Activated T-cell treated with anti-CD3 and anti-CD28 coated beads, Interleukin-2, amount 50 U/mL, for 24 hours (primary cell): ENCODE measurements around the gene EEFSEC.

Source experiments
- DNase-seq: peaks from one replicate; pipeline ENCODE4 v3.0.0-alpha.2; 2020
- H3K27ac Mint-ChIP-seq: 2 replicates; pipeline ENCODE4 v1.8.0; 2020; ENCODE audit warnings: mild to moderate bottlenecking, mixed read lengths
- H3K27me3 Mint-ChIP-seq: 2 replicates; pipeline ENCODE4 v1.8.0; 2020; ENCODE audit warnings: mixed read lengths
- H3K36me3 Mint-ChIP-seq: 2 replicates; pipeline ENCODE4 v1.8.0; 2020; ENCODE audit warnings: low read depth, mixed read lengths
- H3K4me1 Mint-ChIP-seq: 2 replicates; pipeline ENCODE4 v1.8.0; 2020; ENCODE audit warnings: low read depth, mixed read lengths
- H3K4me3 Mint-ChIP-seq: 2 replicates; pipeline ENCODE4 v1.8.0; 2020; ENCODE audit warnings: mild to moderate bottlenecking, moderate library complexity, mixed read lengths
- H3K9me3 Mint-ChIP-seq: 2 replicates; pipeline ENCODE4 v1.8.0; 2020; ENCODE audit warnings: mixed read lengths

Gene EEFSEC

GRCh38 chr3:128379367-128380160 lies 226.3 kb downstream of the EEFSEC start:
- Mint-ChIP-seq H3K4me1 (peaks cover 11% of the 10 kb centered on the region), H3K27me3 (no peaks in the 10 kb centered on the region), H3K27ac (no peak overlapping the region), H3K9me3 (no peaks in the 10 kb centered on the region), H3K4me3 (no peak overlapping the region), H3K36me3 (peaks cover 11% of the 10 kb centered on the region)
- DNase-seq: no peak

DNA sequence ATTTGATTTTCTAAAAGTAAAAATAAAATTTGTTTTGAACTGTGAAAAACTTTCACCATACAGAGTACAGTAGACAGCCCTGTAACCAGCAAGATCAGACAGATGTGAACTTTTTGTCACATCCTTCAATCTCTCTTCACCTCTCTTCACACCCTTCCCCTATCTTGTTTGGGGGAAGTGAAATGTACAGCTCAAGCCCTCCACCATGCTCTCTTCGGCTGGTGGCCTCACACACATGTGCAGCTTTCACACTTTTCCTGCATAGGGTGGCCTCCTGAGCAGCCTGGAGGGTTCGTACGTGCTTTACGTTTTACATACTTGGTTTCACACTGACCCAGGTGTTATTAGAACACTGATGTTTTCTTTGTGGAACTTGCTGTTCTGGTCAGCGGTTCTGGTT lies 227.0 kb downstream of the EEFSEC start:
- Mint-ChIP-seq H3K36me3 (peaks cover 11% of the 10 kb centered on the region), H3K9me3 (no peaks in the 10 kb centered on the region), H3K4me1 (peaks cover 11% of the 10 kb centered on the region), H3K4me3 (no peak overlapping the region), H3K27ac (peak overlapping the region; percentile 3), H3K27me3 (no peaks in the 10 kb centered on the region)
- no peak for DNase-seq

GRCh38 chr3:128380719-128381118 lies 227.4 kb downstream of the EEFSEC start:
- no peak overlapping the region for H3K4me3 Mint-ChIP-seq
- no peaks in the 10 kb centered on the region for H3K27me3 Mint-ChIP-seq

GRCh38 chr3:128381609-128382008 lies 228.3 kb downstream of the EEFSEC start:
- Mint-ChIP-seq H3K9me3 (no peaks in the 10 kb centered on the region), H3K4me1 (peaks cover 11% of the 10 kb centered on the region), H3K27me3 (no peaks in the 10 kb centered on the region), H3K27ac (no peak overlapping the region), H3K4me3 (no peak overlapping the region), H3K36me3 (peaks cover 15% of the 10 kb centered on the region)
- DNase-seq: no peak

More at GRCh38 chr3:128380719-128381118, 227.4 kb downstream of the EEFSEC start:
- no peak for DNase-seq
- Mint-ChIP-seq H3K4me1 (peaks cover 11% of the 10 kb centered on the region), H3K9me3 (no peaks in the 10 kb centered on the region), H3K27ac (no peak overlapping the region), H3K36me3 (peaks cover 13% of the 10 kb centered on the region)

- Mint-ChIP-seq H3K4me3 (no peak overlapping the region), H3K36me3 (peaks cover 16% of the 10 kb centered on the region), H3K27me3 (no peaks in the 10 kb centered on the region), H3K27ac (no peak overlapping the region), H3K9me3 (no peaks in the 10 kb centered on the region), H3K4me1 (peaks cover 11% of the 10 kb centered on the region)
- no peak for DNase-seq
Measured at GRCh38 chr3:128382221-128382807, 229.0 kb downstream of the EEFSEC start.

- DNase-seq: peak; percentile 79
- Mint-ChIP-seq H3K4me3 (no peak overlapping the region), H3K36me3 (peaks cover 10% of the 10 kb centered on the region), H3K4me1 (peaks cover 11% of the 10 kb centered on the region), H3K27ac (no peak overlapping the region), H3K27me3 (no peaks in the 10 kb centered on the region), H3K9me3 (no peaks in the 10 kb centered on the region)
Measured at GRCh38 chr3:128383316-128384235, 230.3 kb downstream of the EEFSEC start.

GRCh38 chr3:128385080-128385832 lies 232.0 kb downstream of the EEFSEC start:
- H3K9me3 Mint-ChIP-seq: no peaks in the 10 kb centered on the region
- peaks cover 11% of the 10 kb centered on the region for H3K4me1 Mint-ChIP-seq
- no peaks in the 10 kb centered on the region for H3K27me3 Mint-ChIP-seq
- no peak overlapping the region for H3K4me3 Mint-ChIP-seq
- peaks cover 10% of the 10 kb centered on the region for H3K36me3 Mint-ChIP-seq
- no peak overlapping the region for H3K27ac Mint-ChIP-seq
- no peak for DNase-seq

DNA sequence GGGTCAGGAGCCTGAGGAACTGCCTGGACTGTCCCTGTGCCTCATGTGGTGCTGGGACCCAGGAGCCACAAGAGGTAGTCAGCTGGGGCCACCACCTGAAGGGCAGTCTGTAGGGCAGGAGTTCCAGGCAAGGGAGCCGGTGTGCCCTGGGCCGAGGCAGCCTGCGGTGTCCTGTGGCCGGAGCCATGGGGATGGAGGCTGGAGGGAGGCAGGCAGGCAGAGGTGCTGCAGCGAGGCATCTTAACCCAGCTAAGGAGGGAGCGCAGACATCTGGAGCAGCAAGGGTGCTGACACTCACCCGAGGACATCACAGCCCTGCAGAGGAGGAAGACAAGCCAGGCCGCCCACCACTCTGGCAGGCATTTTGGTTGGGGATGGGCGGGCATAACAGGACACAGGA lies 235.7 kb downstream of the EEFSEC start:
- Mint-ChIP-seq H3K4me3 (no peak overlapping the region), H3K9me3 (no peaks in the 10 kb centered on the region), H3K27ac (no peak overlapping the region), H3K36me3 (peaks cover 11% of the 10 kb centered on the region), H3K27me3 (no peaks in the 10 kb centered on the region), H3K4me1 (peaks cover 2% of the 10 kb centered on the region)
- no peak for DNase-seq

DNA sequence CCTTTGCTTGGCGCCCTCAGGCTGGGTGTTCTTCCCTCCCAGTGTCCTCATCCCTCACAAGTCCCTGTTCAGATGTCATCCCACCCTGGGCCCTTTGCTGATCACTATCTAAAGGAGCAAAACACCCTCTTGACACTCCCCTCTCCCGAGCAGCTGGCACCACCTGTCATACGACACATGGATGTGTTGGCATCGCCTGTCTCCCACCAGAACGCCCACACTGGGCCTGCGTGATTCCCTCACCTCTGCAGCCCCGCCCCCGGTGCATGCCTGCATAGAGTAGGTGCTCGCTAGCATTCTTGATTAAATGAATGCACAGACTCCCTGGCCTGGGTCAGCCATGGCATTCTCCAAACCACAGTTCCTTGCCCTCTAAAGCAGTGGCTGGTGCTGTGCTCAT lies 237.6 kb downstream of the EEFSEC start:
- no peaks in the 10 kb centered on the region for H3K4me1 Mint-ChIP-seq
- no peak overlapping the region for H3K27ac Mint-ChIP-seq
- DNase-seq: no peak
- peaks cover 5% of the 10 kb centered on the region for H3K36me3 Mint-ChIP-seq
- no peaks in the 10 kb centered on the region for H3K9me3 Mint-ChIP-seq
- H3K4me3 Mint-ChIP-seq: no peak overlapping the region
- no peaks in the 10 kb centered on the region for H3K27me3 Mint-ChIP-seq

DNA sequence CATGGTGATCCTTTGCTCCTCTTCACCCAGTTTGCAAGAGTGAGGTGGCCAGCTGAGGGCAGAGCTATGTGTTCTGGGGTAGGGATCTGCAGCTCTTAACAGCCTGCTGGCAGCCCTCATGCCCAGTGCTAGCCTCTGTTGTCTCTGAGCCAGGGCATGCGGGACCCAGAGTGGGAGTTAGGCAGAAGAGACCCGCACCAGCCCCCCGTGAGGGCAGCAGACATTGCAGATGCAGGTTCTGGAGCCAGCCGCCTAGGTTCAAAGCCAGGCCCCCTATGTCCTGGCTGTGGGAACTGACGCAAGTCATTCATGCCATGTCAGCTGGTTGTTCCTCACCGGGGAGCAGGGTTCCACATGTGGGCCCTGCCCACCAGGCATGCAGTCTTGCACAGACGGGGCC lies 238.7 kb downstream of the EEFSEC start:
- DNase-seq: no peak
- Mint-ChIP-seq H3K36me3 (peaks cover 3% of the 10 kb centered on the region), H3K27ac (no peak overlapping the region), H3K4me3 (no peak overlapping the region), H3K4me1 (no peaks in the 10 kb centered on the region), H3K9me3 (no peaks in the 10 kb centered on the region), H3K27me3 (no peaks in the 10 kb centered on the region)

DNA sequence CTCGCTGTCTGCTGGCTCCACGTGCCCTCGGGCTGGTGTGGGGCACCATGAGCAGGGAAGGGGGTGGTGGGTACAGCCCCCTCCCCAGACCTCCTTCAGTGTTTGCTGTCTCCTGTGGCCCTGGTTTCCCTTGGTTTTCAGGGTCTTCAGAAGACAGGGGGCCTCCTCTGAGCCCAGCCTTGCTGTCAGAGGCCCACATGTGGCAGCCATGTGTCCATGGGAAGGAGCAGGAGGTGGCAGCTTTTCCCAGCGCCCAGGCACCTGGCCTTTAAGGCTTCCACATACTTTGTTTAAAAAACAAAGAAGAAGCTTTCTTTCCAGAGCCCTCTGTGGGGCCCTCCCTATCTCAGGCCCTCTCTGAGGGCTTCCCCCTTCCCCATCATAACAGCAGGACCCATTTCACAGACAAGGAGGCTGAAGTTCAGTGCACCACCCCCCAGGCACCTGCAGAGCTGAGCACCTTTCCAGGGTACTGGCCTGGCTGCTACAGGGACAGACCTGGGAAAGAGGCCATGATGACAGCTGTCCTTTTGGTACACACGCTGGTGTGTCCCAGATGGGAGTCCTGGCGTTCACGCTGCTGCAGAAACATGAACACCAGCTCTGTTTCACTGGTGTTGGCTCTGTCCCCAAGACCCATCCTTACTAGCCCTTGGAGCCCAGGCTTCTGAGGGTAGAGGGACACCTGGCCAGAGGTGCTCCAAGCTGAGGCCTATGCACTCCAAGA lies 239.7 kb downstream of the EEFSEC start:
- H3K9me3 Mint-ChIP-seq: no peaks in the 10 kb centered on the region
- no peak for DNase-seq
- no peaks in the 10 kb centered on the region for H3K4me1 Mint-ChIP-seq
- H3K27me3 Mint-ChIP-seq: no peaks in the 10 kb centered on the region
- H3K36me3 Mint-ChIP-seq: peaks cover 3% of the 10 kb centered on the region
- H3K4me3 Mint-ChIP-seq: no peak overlapping the region
- H3K27ac Mint-ChIP-seq: no peak overlapping the region

GRCh38 chr3:128394033-128394432 lies 240.8 kb downstream of the EEFSEC start:
- H3K4me1 Mint-ChIP-seq: no peaks in the 10 kb centered on the region
- DNase-seq: no peak
- H3K4me3 Mint-ChIP-seq: no peak overlapping the region
- no peaks in the 10 kb centered on the region for H3K9me3 Mint-ChIP-seq
- no peak overlapping the region for H3K27ac Mint-ChIP-seq
- no peaks in the 10 kb centered on the region for H3K27me3 Mint-ChIP-seq
- H3K36me3 Mint-ChIP-seq: peaks cover 3% of the 10 kb centered on the region

- Mint-ChIP-seq H3K27ac (no peak overlapping the region), H3K4me1 (no peaks in the 10 kb centered on the region), H3K9me3 (no peaks in the 10 kb centered on the region), H3K27me3 (no peaks in the 10 kb centered on the region), H3K4me3 (no peak overlapping the region), H3K36me3 (peaks cover 3% of the 10 kb centered on the region)
- no peak for DNase-seq
Measured at GRCh38 chr3:128395046-128395445, 241.8 kb downstream of the EEFSEC start.
